H1 (cell line): ENCODE measurements around the gene EMP2. TPM values are rescaled to one million over a fixed set of nuclear protein-coding genes. Genes with fewer than 3 reads are reported as not detected.

Source experiments
- CTCF ChIA-PET: fragments of 300-600 bp; sonication (Branson Sonifier 250); formaldehyde crosslinking; loops from one replicate; lab custom pipeline; 2021; ENCODE audit not compliant: partially characterized antibody; lab: Charles Lee
- POLR2A ChIA-PET: fragments of 300-600 bp; sonication (Branson Sonifier 250); formaldehyde crosslinking; loops from one replicate; lab custom pipeline; 2021; ENCODE audit warnings: inconsistent platforms; ENCODE audit not compliant: partially characterized antibody; lab: Charles Lee
- DNase-seq, 2 experiments: peaks; one replicate each; pipeline versions ENCODE4 v3.0.0 to v3.0.0-alpha.2; 2010 to 2022; ENCODE audit warnings: low spot score in 2 of 2, low read depth in 1 of 2, mixed read lengths in 1 of 2
- FAIRE-seq: peaks from 2 replicates; lab custom pipeline; 2011; peaks lifted over from hg19 to GRCh38; lab: Jason Lieb, UNC
- H2AFZ ChIP-seq: 2 replicates; pipeline ENCODE4 v1.8.1; 2012; ENCODE audit warnings: low read length, inconsistent platforms
- H2AK5ac ChIP-seq: 2 replicates; pipeline ENCODE4 v1.6.1; 2013; ENCODE audit warnings: low read depth, low read length
- H2BK120ac ChIP-seq: replicated peaks from 2 replicates; pipeline ENCODE3; 2013; ENCODE audit warnings: low read depth, low read length, inconsistent platforms
- H2BK12ac ChIP-seq: 2 replicates; pipeline ENCODE4 v1.6.1; 2013; ENCODE audit warnings: low read depth, low read length
- H2BK15ac ChIP-seq: 2 replicates; pipeline ENCODE4 v1.6.1; 2013; ENCODE audit warnings: low read length
- H2BK20ac ChIP-seq: 2 replicates; pipeline ENCODE4 v1.6.1; 2013; ENCODE audit warnings: low read length
- H2BK5ac ChIP-seq: 2 replicates; pipeline ENCODE4 v1.6.1; 2013; ENCODE audit warnings: low read depth, low read length
- H3K14ac ChIP-seq: 2 replicates; pipeline ENCODE4 v1.6.1; 2013; ENCODE audit warnings: inconsistent platforms; ENCODE audit not compliant: insufficient read length
- H3K18ac ChIP-seq: 2 replicates; pipeline ENCODE4 v1.6.1; 2013; ENCODE audit warnings: low read length; ENCODE audit errors: extremely low read depth
- H3K23ac ChIP-seq: 2 replicates; pipeline ENCODE4 v1.6.1; 2013; ENCODE audit warnings: inconsistent platforms; ENCODE audit not compliant: insufficient read length
- H3K23me2 ChIP-seq: 2 replicates; pipeline ENCODE4 v1.6.1; 2013; ENCODE audit warnings: low read depth, low read length
- H3K27ac ChIP-seq: 2 replicates; pipeline ENCODE4 v1.6.1; 2011; ENCODE audit warnings: low read depth, low read length, inconsistent platforms
- H3K27me3 ChIP-seq, 4 experiments: replicated peaks in 1 of 4; 1 replicate in 1 of 4; 2 replicates in 3 of 4; pipeline versions ENCODE4 v1.6.1 to v1.8.1; 2011 to 2013; ENCODE audit warnings: low read length in 3 of 4, mild to moderate bottlenecking in 3 of 4, inconsistent platforms in 2 of 4, mixed read lengths in 2 of 4, moderate library complexity in 1 of 4; ENCODE audit not compliant: control insufficient read depth in 3 of 4, insufficient read depth in 3 of 4; ENCODE audit errors: extremely low read depth in 1 of 4
- H3K36me3 ChIP-seq, 4 experiments: 2 replicates each; pipeline versions ENCODE4 v1.6.1 to v1.8.1; 2011 to 2013; ENCODE audit warnings: mild to moderate bottlenecking in 4 of 4, low read length in 3 of 4, moderate library complexity in 2 of 4, control low read depth in 1 of 4, inconsistent platforms in 1 of 4; ENCODE audit not compliant: insufficient read depth in 4 of 4, control insufficient read depth in 2 of 4
- H3K4ac ChIP-seq: replicated peaks from 2 replicates; pipeline ENCODE3; 2013; ENCODE audit warnings: low read length, low read depth, mixed read lengths, inconsistent platforms; ENCODE audit not compliant: insufficient read length
- H3K4me1 ChIP-seq, 4 experiments: replicated peaks in 1 of 4; 1 replicate in 1 of 4; 2 replicates in 3 of 4; pipeline versions ENCODE4 v1.6.1 to v1.8.1; 2011 to 2013; ENCODE audit warnings: low read length in 3 of 4, inconsistent platforms in 2 of 4, mixed read lengths in 1 of 4; ENCODE audit not compliant: insufficient read depth in 4 of 4, control insufficient read depth in 3 of 4
- H3K4me2 ChIP-seq, 2 experiments: 2 replicates each; pipeline versions ENCODE4 v1.6.1 to v1.8.1; 2011 to 2013; ENCODE audit warnings: low read depth in 2 of 2, low read length in 2 of 2, control low read depth in 1 of 2, inconsistent platforms in 1 of 2, mild to moderate bottlenecking in 1 of 2; ENCODE audit not compliant: insufficient read depth in 1 of 2
- H3K4me3 ChIP-seq, 4 experiments: fragments of 200-600, 300-600 bp in 1 of 4; sonication (generic), shearing (Covaris generic), sonication (Bioruptor Twin) in 1 of 4; 2 replicates each; pipeline versions ENCODE4 v1.5.1 to v1.8.1; 2011 to 2016; ENCODE audit warnings: low read length in 4 of 4, low read depth in 3 of 4, control low read depth in 2 of 4, inconsistent platforms in 2 of 4, mild to moderate bottlenecking in 2 of 4, mixed read lengths in 1 of 4, moderate library complexity in 1 of 4; ENCODE audit not compliant: insufficient read depth in 2 of 4; ENCODE audit errors: extremely low read depth in 1 of 4
- H3K56ac ChIP-seq: replicated peaks from 2 replicates; pipeline ENCODE3; 2013; ENCODE audit warnings: low read depth, mild to moderate bottlenecking, mixed read lengths, low read length, inconsistent platforms; ENCODE audit not compliant: insufficient read length
- H3K79me1 ChIP-seq: 2 replicates; pipeline ENCODE4 v1.6.1; 2013; ENCODE audit warnings: low read depth, low read length, control low read depth
- H3K79me2 ChIP-seq, 2 experiments: 2 replicates each; pipeline versions ENCODE4 v1.6.1 to v1.8.1; 2012 to 2013; ENCODE audit warnings: low read length in 2 of 2, mild to moderate bottlenecking in 2 of 2, inconsistent platforms in 1 of 2; ENCODE audit not compliant: insufficient read depth in 2 of 2, control insufficient read depth in 1 of 2
- H3K9ac ChIP-seq, 4 experiments: replicated peaks in 1 of 4; 1 replicate in 1 of 4; 2 replicates in 3 of 4; pipeline versions ENCODE4 v1.6.1 to v1.8.1; 2011 to 2013; ENCODE audit warnings: low read depth in 3 of 4, low read length in 3 of 4, control low read depth in 2 of 4, mild to moderate bottlenecking in 2 of 4, moderate library complexity in 2 of 4, inconsistent platforms in 1 of 4; ENCODE audit errors: extremely low read depth in 1 of 4
- H3K9me3 ChIP-seq, 2 experiments: 2 replicates each; pipeline versions ENCODE4 v1.6.1 to v1.8.1; 2012 to 2013; ENCODE audit warnings: mild to moderate bottlenecking in 2 of 2, moderate library complexity in 2 of 2, control low read depth in 1 of 2, inconsistent platforms in 1 of 2, low read depth in 1 of 2, low read length in 1 of 2, mixed read lengths in 1 of 2; ENCODE audit not compliant: insufficient read depth in 2 of 2
- H4K20me1 ChIP-seq, 2 experiments: replicated peaks in 1 of 2; 2 replicates each; pipeline versions ENCODE3 to v1.8.1; 2011 to 2013; ENCODE audit warnings: inconsistent platforms in 2 of 2, low read length in 2 of 2, mild to moderate bottlenecking in 1 of 2; ENCODE audit not compliant: insufficient read depth in 2 of 2, control insufficient read depth in 1 of 2
- H4K5ac ChIP-seq: 2 replicates; pipeline ENCODE4 v1.6.1; 2013; ENCODE audit warnings: low read length, low read depth, mixed read lengths, inconsistent platforms; ENCODE audit not compliant: insufficient read length
- H4K8ac ChIP-seq: 2 replicates; pipeline ENCODE4 v1.8.0; 2013; ENCODE audit warnings: mild to moderate bottlenecking, moderate library complexity, low read length, inconsistent platforms; ENCODE audit not compliant: insufficient read depth; ENCODE audit errors: extremely low read depth
- H4K91ac ChIP-seq: replicated peaks from 2 replicates; pipeline ENCODE3; 2013; ENCODE audit warnings: low read length, mixed read lengths, inconsistent platforms; ENCODE audit not compliant: insufficient read length
- BCL11A ChIP-seq, 2 experiments: IDR thresholded peaks; one replicate each; pipeline ENCODE4 v1.6.1; 2011; ENCODE audit warnings: low read depth in 2 of 2, low read length in 2 of 2, mild to moderate bottlenecking in 2 of 2
- GTF2F1 ChIP-seq: IDR thresholded peaks from 2 replicates; pipeline ENCODE4 v1.6.1; 2012; ENCODE audit warnings: low read depth, low read length, improper control_type of control experiment, borderline replicate concordance
- TCF12 ChIP-seq: IDR thresholded peaks from 2 replicates; pipeline ENCODE4 v1.6.1; 2011; ENCODE audit warnings: low read depth, mild to moderate bottlenecking, low read length
- WGBS, 2 experiments: shearing (Covaris generic) in 1 of 2; methylation state at CpG; one replicate each; pipeline versions ENCODE4 v1.1.6 to v1.1.7; 2013 to 2015; ENCODE audit warnings: low lambda C conversion rate in 2 of 2, mixed read lengths in 2 of 2, inconsistent platforms in 1 of 2, low coverage in 1 of 2, missing lambda C conversion rate in 1 of 2; ENCODE audit not compliant: insufficient replicate concordance in 2 of 2, insufficient coverage in 1 of 2, insufficient read length in 1 of 2; ENCODE audit errors: extremely low coverage in 1 of 2, missing lambda C conversion rate in 1 of 2; 5-methylcytosine and 5-hydroxymethylcytosine counted together
- polyA plus RNA-seq, 7 experiments: library from polyadenylated mRNA; depleted of rRNA in 3 of 7; stranded (reverse) in 5 of 7; unstranded in 2 of 7; fragments of >200 nt in 5 of 7; fragments of 200-250 nt in 2 of 7; gene quantifications; 1 replicate in 5 of 7; 2 replicates in 1 of 7; 4 replicates in 1 of 7; pipeline versions ENCODE4 v1.2.1 to v1.2.3, GENCODE V29; 2011 to 2013; ENCODE audit warnings: missing spikeins in 2 of 7, mixed read lengths in 2 of 7
- total RNA-seq: library from RNA; stranded (reverse); fragmentation: NEBNext Ultra II Directional; extraction: Animal tissue kit (Norgen Biotek cat#: 25700); gene quantifications from 2 replicates; pipeline ENCODE4 v1.2.1, GENCODE V29; 2021

EMP2 gene
- total and polyA plus RNA-seq, 2 of the 8 experiments (the other 6 are each of a cell fraction or from before 2014, with no cell fraction given) = 22.6 to 23.3 TPM

DNA sequence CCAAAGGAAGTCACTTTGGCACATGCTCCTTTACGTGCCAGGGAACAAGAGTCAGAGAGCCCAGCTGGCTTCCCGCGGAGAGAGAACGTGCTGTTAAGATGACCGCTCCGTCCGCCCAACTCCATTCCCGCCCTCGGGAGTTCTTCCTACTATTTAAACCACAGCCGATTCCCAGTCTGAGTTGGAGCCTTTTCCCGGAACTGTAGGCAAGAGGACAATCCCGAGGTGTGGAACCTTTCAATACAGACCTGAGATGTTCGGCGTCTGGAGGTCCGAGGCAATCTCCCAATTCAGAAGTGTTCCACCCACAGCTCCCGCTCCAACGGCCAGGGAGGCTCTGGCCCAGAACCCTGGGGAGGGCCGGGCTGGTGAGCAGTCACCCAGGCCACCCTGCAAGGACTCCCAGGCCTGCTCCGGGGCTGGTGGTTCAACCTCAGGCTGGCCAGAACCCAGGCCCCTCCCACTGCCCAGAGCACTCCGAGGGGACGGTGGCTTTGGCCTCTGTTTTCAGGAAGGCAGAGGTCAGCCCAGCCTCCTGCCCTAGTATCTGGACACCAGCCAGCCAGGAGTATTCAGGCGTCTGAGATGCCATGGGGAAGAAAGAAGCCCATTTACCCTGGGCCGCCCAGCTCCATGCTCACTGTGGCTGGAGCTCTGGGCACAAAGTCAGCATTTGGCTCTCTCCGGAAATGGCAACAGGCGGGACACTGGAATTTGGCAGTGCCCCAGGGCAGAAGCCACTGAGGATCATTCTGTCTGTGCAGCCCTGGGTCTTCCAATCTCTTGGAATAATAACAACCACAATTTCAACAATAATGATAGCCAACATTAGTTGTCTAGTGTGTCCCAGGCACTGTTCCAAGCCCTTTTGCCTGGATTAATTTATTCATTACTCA lies 21.4 kb downstream of the EMP2 start:
- Histone ChIP-seq H3K9ac (no peak overlapping the region), H2AFZ (no peak overlapping the region), H2AK5ac (no peak overlapping the region), H3K23me2 (no peaks in the 10 kb centered on the region), H2BK15ac (no peak overlapping the region), H3K36me3 (no peaks in the 10 kb centered on the region), H3K4me1 (no peaks in the 10 kb centered on the region), H3K18ac (no peak overlapping the region), H3K23ac (no peak overlapping the region), H3K79me2 (no peaks in the 10 kb centered on the region), H3K4me2 (no peak overlapping the region), H3K27ac (no peak overlapping the region), H2BK120ac (no peak overlapping the region), H4K91ac (no peak overlapping the region), H2BK12ac (no peak overlapping the region)
- no peak for DNase-seq
- no peak for TF ChIP-seq GTF2F1
- no peak for TF ChIP-seq BCL11A (IDR thresholded peaks at IDR 0.05; ENCODE audit: low read depth in 2 of 2, low read length in 2 of 2)
- no peak for TF ChIP-seq TCF12
- TF ChIP-seq, all 59 proteins: peak for 0
- H4K5ac ChIP-seq = no peak overlapping the region
- H3K56ac ChIP-seq = no peak overlapping the region
- ChIA-PET POLR2A (no interaction called here), CTCF (interaction anchor here (0.6 to 2.5 kb wide), 4 partner anchors 7 to 360 kb away, joined by 3 to 8 read pairs (median 4); no protein-coding TSS in a partner anchor)
- no peak overlapping the region for H3K14ac ChIP-seq
- H4K8ac ChIP-seq = peak overlapping the region; percentile 35; the same call in 1 of the 2 replicates
- H3K4me3 ChIP-seq = no peak overlapping the region
- no peak overlapping the region for H3K4ac ChIP-seq
- no peaks in the 10 kb centered on the region for H4K20me1 ChIP-seq
- no peak overlapping the region for H2BK20ac ChIP-seq
- H3K27me3 ChIP-seq = no peaks in the 10 kb centered on the region
- WGBS, 2 experiments = 92% methylated on average over 22 of the region's 25 CpGs; no CpG with 5 or more reads in 1 of the 2 experiments
- no peaks in the 10 kb centered on the region; the same call in 1 of the 2 replicates for H3K79me1 ChIP-seq
- no peak overlapping the region for H2BK5ac ChIP-seq
- FAIRE-seq = no peak
- peaks cover 2 to 9% of the 10 kb centered on the region in 2 experiments; a peak in 3 of 4 replicates for H3K9me3 ChIP-seq
